A673 (cell line): ENCODE results near the gene NSL1. TPM values are rescaled to one million over a fixed set of nuclear protein-coding genes. Genes with fewer than 3 reads are reported as not detected.

Experiments used
- BruUV-seq: library from RNA; stranded (reverse); fragments of 400-500 nt; replicated peaks from 2 replicates; lab custom pipeline; 2021; lab: Mats Ljungman, UMichigan
- CTCF ChIA-PET: fragments of 300-600 bp; sonication (Branson Sonifier 250); formaldehyde crosslinking; loops from one replicate; lab custom pipeline; 2022; ENCODE audit warnings: antibody characterized with exemption; lab: Charles Lee
- POLR2A ChIA-PET: fragments of 300-600 bp; sonication (Branson Sonifier 250); formaldehyde crosslinking; loops from one replicate; lab custom pipeline; 2022; ENCODE audit warnings: antibody characterized with exemption; ENCODE audit not compliant: low non-redundant PET; lab: Charles Lee
- DNase-seq: peaks from one replicate; pipeline ENCODE4 v3.0.0-alpha.2; 2015; ENCODE audit warnings: low spot score
- H3K27ac ChIP-seq: fragments of 200-600 bp; sonication (generic); 2 replicates; pipeline ENCODE4 v1.5.1; 2016; ENCODE audit warnings: mixed run types, low read depth, mild to moderate bottlenecking, mixed read lengths, antibody characterized with exemption, low read length; ENCODE audit not compliant: poor library complexity, severe bottlenecking
- H3K27me3 ChIP-seq: fragments of 200-600 bp; sonication (generic); replicated peaks from 2 replicates; pipeline ENCODE4 v1.6.1; 2017; ENCODE audit warnings: mixed run types, low read depth, mild to moderate bottlenecking, mixed read lengths, antibody characterized with exemption, low read length; ENCODE audit not compliant: insufficient read depth, poor library complexity
- H3K36me3 ChIP-seq: fragments of 200-600 bp; sonication (generic); 2 replicates; pipeline ENCODE4 v1.6.1; 2016; ENCODE audit warnings: mixed run types, mild to moderate bottlenecking, mixed read lengths, antibody characterized with exemption, low read length; ENCODE audit not compliant: insufficient read depth, poor library complexity, severe bottlenecking
- H3K4me1 ChIP-seq: fragments of 200-600 bp; sonication (generic); 2 replicates; pipeline ENCODE4 v1.6.1; 2017; ENCODE audit warnings: mixed run types, mild to moderate bottlenecking, mixed read lengths, antibody characterized with exemption, low read length; ENCODE audit not compliant: insufficient read depth, poor library complexity, severe bottlenecking
- H3K4me3 ChIP-seq: fragments of 200-600 bp; sonication (generic); 2 replicates; pipeline ENCODE4 v1.5.1; 2016; ENCODE audit warnings: low read depth, mixed run types, mild to moderate bottlenecking, mixed read lengths, low read length; ENCODE audit not compliant: poor library complexity, severe bottlenecking
- H3K9me3 ChIP-seq: fragments of 200-600 bp; sonication (generic); 2 replicates; pipeline ENCODE4 v1.6.1; 2016; ENCODE audit warnings: mixed run types, low read depth, mild to moderate bottlenecking, mixed read lengths, antibody characterized with exemption, low read length; ENCODE audit not compliant: poor library complexity, severe bottlenecking
- EZH2 ChIP-seq: fragments of 200-600 bp; sonication (generic); IDR thresholded peaks from 2 replicates; pipeline ENCODE4 v1.6.1; 2017; ENCODE audit warnings: borderline replicate concordance, low read depth, mild to moderate bottlenecking, mixed read lengths, antibody characterized with exemption, low read length; ENCODE audit not compliant: poor library complexity, severe bottlenecking
- intact Hi-C: fragments of 100-400 bp; cut with micrococcal nuclease; formaldehyde crosslinking; loops from one replicate; pipeline ENCODE4 v1.10.0; 2022; ENCODE audit not compliant: unreplicated experiment
- total RNA-seq: library from RNA; stranded (reverse); gene quantifications from 2 replicates; pipeline ENCODE4 v1.2.3, GENCODE V29; 2021
- TF ChIP-seq, protein P1 (sequence below): fragments of 300-800, 200-600 bp; sonication (generic); conservative IDR thresholded peaks from 2 replicates; pipeline ENCODE4 v1.5.1; 2017; ENCODE audit warnings: low read depth, mild to moderate bottlenecking, antibody characterized with exemption, low read length, moderate library complexity, mixed read lengths

The NSL1 gene
- total RNA-seq, 1 experiment from 2014 or later: 48.5 TPM

DNA sequence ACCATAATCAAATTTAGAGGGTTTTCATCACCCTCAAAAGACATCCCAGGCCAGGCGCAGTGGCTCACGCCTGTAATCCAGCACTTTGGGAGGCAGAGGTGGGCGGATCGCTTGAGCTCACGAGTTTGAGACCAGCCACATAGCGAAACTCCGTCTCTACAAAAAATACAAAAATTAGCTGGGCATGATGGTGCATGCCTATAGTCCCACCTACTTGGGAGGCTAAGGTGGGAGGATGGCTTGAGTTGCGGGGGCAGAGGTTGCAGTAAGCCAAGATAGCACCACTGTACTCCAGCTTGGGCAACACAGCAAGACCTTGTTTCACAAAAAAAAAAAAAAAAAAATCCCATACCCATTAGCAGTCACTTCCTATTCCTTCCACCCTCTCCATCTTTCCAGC is 58.5 kb downstream of the NSL1 start:
- Histone ChIP-seq H3K4me1 (peaks cover 7% of the 10 kb centered on the region), H3K27me3 (no peaks in the 10 kb centered on the region), H3K27ac (no peak overlapping the region), H3K4me3 (no peak overlapping the region), H3K36me3 (no peaks in the 10 kb centered on the region), H3K9me3 (no peaks in the 10 kb centered on the region)
- TF ChIP-seq, protein P1, sequence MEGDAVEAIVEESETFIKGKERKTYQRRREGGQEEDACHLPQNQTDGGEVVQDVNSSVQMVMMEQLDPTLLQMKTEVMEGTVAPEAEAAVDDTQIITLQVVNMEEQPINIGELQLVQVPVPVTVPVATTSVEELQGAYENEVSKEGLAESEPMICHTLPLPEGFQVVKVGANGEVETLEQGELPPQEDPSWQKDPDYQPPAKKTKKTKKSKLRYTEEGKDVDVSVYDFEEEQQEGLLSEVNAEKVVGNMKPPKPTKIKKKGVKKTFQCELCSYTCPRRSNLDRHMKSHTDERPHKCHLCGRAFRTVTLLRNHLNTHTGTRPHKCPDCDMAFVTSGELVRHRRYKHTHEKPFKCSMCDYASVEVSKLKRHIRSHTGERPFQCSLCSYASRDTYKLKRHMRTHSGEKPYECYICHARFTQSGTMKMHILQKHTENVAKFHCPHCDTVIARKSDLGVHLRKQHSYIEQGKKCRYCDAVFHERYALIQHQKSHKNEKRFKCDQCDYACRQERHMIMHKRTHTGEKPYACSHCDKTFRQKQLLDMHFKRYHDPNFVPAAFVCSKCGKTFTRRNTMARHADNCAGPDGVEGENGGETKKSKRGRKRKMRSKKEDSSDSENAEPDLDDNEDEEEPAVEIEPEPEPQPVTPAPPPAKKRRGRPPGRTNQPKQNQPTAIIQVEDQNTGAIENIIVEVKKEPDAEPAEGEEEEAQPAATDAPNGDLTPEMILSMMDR: no peak
- TF ChIP-seq EZH2: no peak
- CTCF ChIA-PET: no interaction called here
- BruUV-seq: no TSS peak
- POLR2A ChIA-PET: no interaction called here
- no peak for DNase-seq
- intact Hi-C loops: no loop called here

DNA sequence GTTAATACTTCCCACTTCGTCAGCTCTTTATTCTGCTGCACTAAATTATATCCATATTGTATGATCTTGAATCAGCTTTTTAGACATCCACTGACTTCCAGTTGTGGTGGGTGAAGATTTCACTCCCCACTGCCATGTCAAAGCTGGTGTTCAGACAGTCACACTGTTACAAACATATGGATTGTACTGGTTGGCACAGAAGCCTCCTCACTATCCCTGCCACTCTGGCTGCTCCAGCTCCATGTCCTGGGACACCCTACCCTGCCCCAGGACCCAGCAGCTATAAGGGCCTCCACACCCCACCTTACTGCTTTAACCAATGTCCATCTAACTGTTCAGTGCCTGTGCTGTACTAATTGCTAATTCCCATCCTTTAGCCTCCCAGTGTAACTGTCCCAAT is 59.9 kb downstream of the NSL1 start:
- no peaks in the 10 kb centered on the region for H3K27me3 ChIP-seq
- POLR2A ChIA-PET: no interaction called here
- TF ChIP-seq, protein P1: no peak
- no peak for TF ChIP-seq EZH2
- no TSS peak for BruUV-seq
- no peaks in the 10 kb centered on the region for H3K9me3 ChIP-seq
- no peak overlapping the region for H3K27ac ChIP-seq
- H3K4me1 ChIP-seq: no peaks in the 10 kb centered on the region
- no peaks in the 10 kb centered on the region for H3K36me3 ChIP-seq
- DNase-seq: no peak
- intact Hi-C loops: no loop called here
- CTCF ChIA-PET: no interaction called here
- H3K4me3 ChIP-seq: no peak overlapping the region

DNA sequence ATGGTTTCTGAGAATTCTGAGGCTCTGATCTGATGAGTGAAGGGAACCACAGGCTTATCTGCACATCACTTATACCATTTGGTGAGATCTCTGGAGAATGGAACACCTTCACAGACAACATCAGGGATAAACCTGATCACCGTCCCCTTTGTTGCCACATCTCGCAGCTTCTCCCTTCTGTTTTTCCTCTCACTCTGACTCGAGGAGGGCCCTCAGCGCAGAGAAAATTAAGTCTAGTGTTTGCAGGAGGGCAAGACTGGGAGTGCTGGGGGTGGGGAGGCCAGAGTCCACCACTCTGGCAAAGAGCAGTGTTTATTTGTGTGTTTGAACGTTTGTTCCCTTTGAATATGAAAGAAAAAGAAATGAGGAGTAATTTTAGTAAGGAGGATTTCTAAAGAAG is 63.0 kb downstream of the NSL1 start:
- no peak overlapping the region for H3K4me3 ChIP-seq
- TF ChIP-seq, protein P1: no peak
- TF ChIP-seq EZH2: no peak
- DNase-seq: no peak
- no TSS peak for BruUV-seq
- intact Hi-C loops: no loop called here
- no peaks in the 10 kb centered on the region for H3K4me1 ChIP-seq
- H3K27me3 ChIP-seq: no peaks in the 10 kb centered on the region
- no peaks in the 10 kb centered on the region for H3K36me3 ChIP-seq
- no peaks in the 10 kb centered on the region for H3K9me3 ChIP-seq
- ChIA-PET CTCF (no interaction called here), POLR2A (no interaction called here)
- no peak overlapping the region for H3K27ac ChIP-seq
